ENCODE results near the gene WDR48.

DNA sequence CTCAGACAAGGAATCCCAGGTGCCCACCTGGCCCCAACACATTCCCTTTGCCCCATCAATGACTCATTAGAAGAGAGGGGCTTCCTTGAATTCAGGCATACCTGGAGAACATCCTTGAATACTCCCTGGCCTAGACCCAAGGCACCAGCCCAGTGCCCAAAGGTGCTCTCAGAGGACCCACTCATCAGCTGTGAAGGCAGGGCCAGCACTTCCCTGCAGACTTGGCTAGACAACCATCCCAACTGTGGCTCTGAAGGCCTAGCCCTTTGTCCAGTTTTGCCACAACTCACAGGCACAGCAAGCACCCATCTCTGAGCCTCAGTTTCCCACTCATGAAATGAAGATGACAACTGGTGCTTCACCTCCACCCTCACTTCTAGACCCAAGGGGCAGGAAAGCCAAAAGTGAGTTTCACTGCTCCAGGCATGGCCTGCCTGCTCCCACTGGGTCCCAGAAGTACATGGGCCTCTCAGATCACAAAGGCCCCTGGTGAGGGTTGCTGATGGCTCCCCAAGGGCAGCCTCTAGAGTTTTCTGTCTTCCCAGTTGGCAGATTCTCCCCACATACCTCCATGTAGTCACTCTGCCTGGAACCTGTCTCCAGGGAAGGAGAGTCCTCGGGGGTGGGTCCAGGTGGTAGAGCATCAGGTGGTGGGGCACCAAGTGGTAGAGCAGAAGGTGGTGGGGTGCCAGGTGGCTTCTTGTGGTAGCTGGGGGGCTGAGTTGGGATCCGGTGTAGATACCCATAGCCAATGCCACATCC lies 48.1 kb downstream of the WDR48 start:
- TF ChIP-seq ZNF436 (CRISPR knock-in tag; IDR thresholded peaks at IDR 0.05) (no peak), POLR2G (IDR thresholded peaks at IDR 0.05; ENCODE audit: low read depth, low read length) (no peak), NR3C1 (CRISPR knock-in tag; IDR thresholded peaks at IDR 0.05) (no peak), TARDBP (IDR thresholded peaks at IDR 0.05) (no peak), SMARCC2 (IDR thresholded peaks at IDR 0.05; ENCODE audit: low read depth) (no peak), POLR2A (conservative IDR thresholded peaks at IDR 0.05) (no peak)
- TF ChIP-seq, protein P1, sequence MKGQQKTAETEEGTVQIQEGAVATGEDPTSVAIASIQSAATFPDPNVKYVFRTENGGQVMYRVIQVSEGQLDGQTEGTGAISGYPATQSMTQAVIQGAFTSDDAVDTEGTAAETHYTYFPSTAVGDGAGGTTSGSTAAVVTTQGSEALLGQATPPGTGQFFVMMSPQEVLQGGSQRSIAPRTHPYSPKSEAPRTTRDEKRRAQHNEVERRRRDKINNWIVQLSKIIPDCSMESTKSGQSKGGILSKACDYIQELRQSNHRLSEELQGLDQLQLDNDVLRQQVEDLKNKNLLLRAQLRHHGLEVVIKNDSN (CRISPR knock-in tag; IDR thresholded peaks at IDR 0.05), result no peak
- TF ChIP-seq, protein P2, sequence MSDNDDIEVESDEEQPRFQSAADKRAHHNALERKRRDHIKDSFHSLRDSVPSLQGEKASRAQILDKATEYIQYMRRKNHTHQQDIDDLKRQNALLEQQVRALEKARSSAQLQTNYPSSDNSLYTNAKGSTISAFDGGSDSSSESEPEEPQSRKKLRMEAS (CRISPR knock-in tag; IDR thresholded peaks at IDR 0.05), result no peak
- TF ChIP-seq, protein P3, sequence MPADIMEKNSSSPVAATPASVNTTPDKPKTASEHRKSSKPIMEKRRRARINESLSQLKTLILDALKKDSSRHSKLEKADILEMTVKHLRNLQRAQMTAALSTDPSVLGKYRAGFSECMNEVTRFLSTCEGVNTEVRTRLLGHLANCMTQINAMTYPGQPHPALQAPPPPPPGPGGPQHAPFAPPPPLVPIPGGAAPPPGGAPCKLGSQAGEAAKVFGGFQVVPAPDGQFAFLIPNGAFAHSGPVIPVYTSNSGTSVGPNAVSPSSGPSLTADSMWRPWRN (IDR thresholded peaks at IDR 0.05; ENCODE audit: low read depth), result no peak
- TF ChIP-seq, protein P4, sequence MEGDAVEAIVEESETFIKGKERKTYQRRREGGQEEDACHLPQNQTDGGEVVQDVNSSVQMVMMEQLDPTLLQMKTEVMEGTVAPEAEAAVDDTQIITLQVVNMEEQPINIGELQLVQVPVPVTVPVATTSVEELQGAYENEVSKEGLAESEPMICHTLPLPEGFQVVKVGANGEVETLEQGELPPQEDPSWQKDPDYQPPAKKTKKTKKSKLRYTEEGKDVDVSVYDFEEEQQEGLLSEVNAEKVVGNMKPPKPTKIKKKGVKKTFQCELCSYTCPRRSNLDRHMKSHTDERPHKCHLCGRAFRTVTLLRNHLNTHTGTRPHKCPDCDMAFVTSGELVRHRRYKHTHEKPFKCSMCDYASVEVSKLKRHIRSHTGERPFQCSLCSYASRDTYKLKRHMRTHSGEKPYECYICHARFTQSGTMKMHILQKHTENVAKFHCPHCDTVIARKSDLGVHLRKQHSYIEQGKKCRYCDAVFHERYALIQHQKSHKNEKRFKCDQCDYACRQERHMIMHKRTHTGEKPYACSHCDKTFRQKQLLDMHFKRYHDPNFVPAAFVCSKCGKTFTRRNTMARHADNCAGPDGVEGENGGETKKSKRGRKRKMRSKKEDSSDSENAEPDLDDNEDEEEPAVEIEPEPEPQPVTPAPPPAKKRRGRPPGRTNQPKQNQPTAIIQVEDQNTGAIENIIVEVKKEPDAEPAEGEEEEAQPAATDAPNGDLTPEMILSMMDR (IDR thresholded peaks at IDR 0.05 in 2 of 3, conservative IDR thresholded peaks at IDR 0.05 in 1 of 3; ENCODE audit: insufficient read depth in 2 of 3, low read depth in 1 of 3, low read length in 3 of 3), result no peak
- TF ChIP-seq, protein P5, sequence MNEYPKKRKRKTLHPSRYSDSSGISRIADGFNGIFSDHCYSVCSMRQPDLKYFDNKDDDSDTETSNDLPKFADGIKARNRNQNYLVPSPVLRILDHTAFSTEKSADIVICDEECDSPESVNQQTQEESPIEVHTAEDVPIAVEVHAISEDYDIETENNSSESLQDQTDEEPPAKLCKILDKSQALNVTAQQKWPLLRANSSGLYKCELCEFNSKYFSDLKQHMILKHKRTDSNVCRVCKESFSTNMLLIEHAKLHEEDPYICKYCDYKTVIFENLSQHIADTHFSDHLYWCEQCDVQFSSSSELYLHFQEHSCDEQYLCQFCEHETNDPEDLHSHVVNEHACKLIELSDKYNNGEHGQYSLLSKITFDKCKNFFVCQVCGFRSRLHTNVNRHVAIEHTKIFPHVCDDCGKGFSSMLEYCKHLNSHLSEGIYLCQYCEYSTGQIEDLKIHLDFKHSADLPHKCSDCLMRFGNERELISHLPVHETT (CRISPR knock-in tag; conservative IDR thresholded peaks at IDR 0.05 in 1 of 2, IDR thresholded peaks at IDR 0.05 in 1 of 2), result no peak
